GM12878 (cell line): ENCODE data around the gene ATOH7. TPM values are rescaled to one million over a fixed set of nuclear protein-coding genes. Genes with fewer than 3 reads are reported as not detected.

ENCODE experiments used
- ATAC-seq: fragments of 200-7000 bp; cut with Tn5 transposase; 3 replicates; pipeline ENCODE4 v1.9.1; 2020; ENCODE audit warnings: mild to moderate bottlenecking, moderate library complexity
- BruUV-seq: library from RNA; stranded (reverse); fragments of 400-500 nt; replicated peaks from 2 replicates; lab custom pipeline; 2021; lab: Mats Ljungman, UMichigan
- CTCF ChIA-PET: fragments of 300-600 bp; sonication (Branson Sonifier 250); formaldehyde crosslinking; extraction: SDS; loops from one replicate; lab custom pipeline; 2021; ENCODE audit warnings: inconsistent platforms; lab: Yijun Ruan, JAX
- POLR2A ChIA-PET: fragments of 350-600 bp; formaldehyde crosslinking; extraction: SDS; loops from one replicate; lab custom pipeline; 2021; ENCODE audit warnings: inconsistent platforms; lab: Charles Lee
- RAD21 ChIA-PET: fragments of 300-600 bp; sonication (Branson Sonifier 250); formaldehyde crosslinking; loops from one replicate; lab custom pipeline; 2023; ENCODE audit warnings: antibody characterized with exemption; ENCODE audit not compliant: unreplicated experiment; lab: Charles Lee
- SMC1A ChIA-PET: fragments of 300-600 bp; sonication (Branson Sonifier 250); formaldehyde crosslinking; loops from one replicate; lab custom pipeline; 2023; ENCODE audit not compliant: unreplicated experiment, uncharacterized antibody; lab: Charles Lee
- DNase-seq: peaks from one replicate; pipeline ENCODE4 v3.0.0-alpha.2; 2011; ENCODE audit warnings: low read depth, low spot score
- FAIRE-seq: peaks from 3 replicates; lab custom pipeline; 2011; peaks lifted over from hg19 to GRCh38; lab: Jason Lieb, UNC
- H2AFZ ChIP-seq: 2 replicates; pipeline ENCODE4 v1.6.0; 2011; ENCODE audit warnings: low read depth, low read length, control low read depth; ENCODE audit not compliant: control insufficient read depth
- H3K27ac ChIP-seq: 2 replicates; pipeline ENCODE4 v1.5.1; 2011; ENCODE audit warnings: control low read depth; ENCODE audit not compliant: control insufficient read depth, insufficient read depth
- H3K27me3 ChIP-seq, 2 experiments: replicated peaks in 1 of 2; 2 replicates each; pipeline versions ENCODE4 v1.6.0 to v1.6.1; 2011; ENCODE audit warnings: low read length in 1 of 2; ENCODE audit not compliant: control insufficient read depth in 2 of 2, insufficient read depth in 2 of 2
- H3K36me3 ChIP-seq, 2 experiments: 2 replicates each; pipeline ENCODE4 v1.5.1; 2011; ENCODE audit warnings: low read length in 1 of 2; ENCODE audit not compliant: control insufficient read depth in 2 of 2, insufficient read depth in 2 of 2
- H3K4me1 ChIP-seq: 2 replicates; pipeline ENCODE4 v1.6.1; 2011; ENCODE audit warnings: mild to moderate bottlenecking, low read length, moderate library complexity, mixed read lengths; ENCODE audit not compliant: control insufficient read depth, insufficient read depth
- H3K4me2 ChIP-seq: 2 replicates; pipeline ENCODE4 v1.6.0; 2011; ENCODE audit warnings: control low read depth; ENCODE audit not compliant: control insufficient read depth, insufficient read depth
- H3K4me3 ChIP-seq: fragments of 200-600 bp; sonication (generic); 2 replicates; pipeline ENCODE4 v1.5.1; 2016
- H3K79me2 ChIP-seq: 2 replicates; pipeline ENCODE4 v1.6.0; 2011; ENCODE audit warnings: low read length; ENCODE audit not compliant: control insufficient read depth, insufficient read depth
- H3K9ac ChIP-seq: 2 replicates; pipeline ENCODE4 v1.8.0; 2011; ENCODE audit warnings: low read length, control low read depth, mixed read lengths; ENCODE audit not compliant: control insufficient read depth, insufficient read depth
- H3K9me3 ChIP-seq: replicated peaks from 3 replicates; pipeline ENCODE4 v1.5.1; 2011; ENCODE audit warnings: mild to moderate bottlenecking, low read length; ENCODE audit not compliant: control insufficient read depth, insufficient read depth
- H4K20me1 ChIP-seq: 2 replicates; pipeline ENCODE4 v1.6.0; 2011; ENCODE audit not compliant: control insufficient read depth, insufficient read depth
- ASH2L ChIP-seq: fragments of 300-600, 200-600 bp; sonication (generic); IDR thresholded peaks from 2 replicates; pipeline ENCODE4 v1.6.1; 2017; ENCODE audit warnings: low read depth, mild to moderate bottlenecking, borderline replicate concordance
- CEBPB ChIP-seq, 2 experiments: fragments of 150-350 bp in 1 of 2; IDR thresholded peaks; 2 replicates each; pipeline ENCODE4 v1.6.1; 2012 to 2014; ENCODE audit warnings: low read depth in 2 of 2, low read length in 2 of 2, borderline replicate concordance in 1 of 2, inconsistent platforms in 1 of 2
- CTCF ChIP-seq, 3 experiments: IDR thresholded peaks in 2 of 3; conservative IDR thresholded peaks in 1 of 3; 2 replicates each; pipeline ENCODE4 v1.5.1; 2011; ENCODE audit warnings: low read depth in 3 of 3, low read length in 3 of 3, mild to moderate bottlenecking in 3 of 3, control low read depth in 2 of 3, moderate library complexity in 2 of 3, inconsistent platforms in 1 of 3, mixed read lengths in 1 of 3; ENCODE audit not compliant: control insufficient read depth in 2 of 3, insufficient read depth in 1 of 3; ENCODE audit errors: extremely low read depth in 1 of 3
- ESRRA ChIP-seq: IDR thresholded peaks from 2 replicates; pipeline ENCODE4 v1.6.1; 2012; ENCODE audit warnings: mild to moderate bottlenecking, low read length, improper control_type of control experiment
- KLF5 ChIP-seq: fragments of 450-650 bp; IDR thresholded peaks from 2 replicates; pipeline ENCODE4 v1.6.1; 2014; ENCODE audit warnings: mild to moderate bottlenecking; ENCODE audit not compliant: partially characterized antibody
- LARP7 ChIP-seq: fragments of 450-650 bp; IDR thresholded peaks from 2 replicates; pipeline ENCODE4 v1.6.1; 2017; ENCODE audit warnings: mild to moderate bottlenecking
- NR2C2 ChIP-seq: IDR thresholded peaks from 2 replicates; pipeline ENCODE4 v1.6.1; 2011; ENCODE audit warnings: borderline replicate concordance, low read depth; ENCODE audit not compliant: control insufficient read depth, insufficient read length
- PAX8 ChIP-seq: fragments of 450-650 bp; IDR thresholded peaks from 2 replicates; pipeline ENCODE4 v1.6.1; 2017; ENCODE audit warnings: mild to moderate bottlenecking, moderate library complexity
- RAD51 ChIP-seq: fragments of 450-650 bp; IDR thresholded peaks from 2 replicates; pipeline ENCODE4 v1.6.1; 2016; ENCODE audit warnings: moderate library complexity, mild to moderate bottlenecking, inconsistent platforms
- STAT3 ChIP-seq: IDR thresholded peaks from 2 replicates; pipeline ENCODE4 v1.6.1; 2011; ENCODE audit warnings: low read depth, low read length, improper control_type of control experiment
- YY1 ChIP-seq: IDR thresholded peaks from 2 replicates; pipeline ENCODE4 v1.6.1; 2011; ENCODE audit warnings: low read depth, mild to moderate bottlenecking, low read length
- ZNF622 ChIP-seq: fragments of 450-650 bp; IDR thresholded peaks from 2 replicates; pipeline ENCODE4 v1.6.1; 2017; ENCODE audit warnings: mild to moderate bottlenecking, inconsistent platforms
- WGBS: methylation state at CpG from one replicate; pipeline ENCODE4 v1.1.6; 2016; ENCODE audit warnings: low lambda C conversion rate; ENCODE audit not compliant: insufficient replicate concordance, insufficient coverage; ENCODE audit errors: missing lambda C conversion rate; 5-methylcytosine and 5-hydroxymethylcytosine counted together
- in situ Hi-C: fragments of 300-500 bp; cut with MboI; formaldehyde crosslinking; loops from 9 replicates; pipeline ENCODE4 v1.14.3; 2018; ENCODE audit warnings: mixed read lengths
- intact Hi-C: fragments of 100-400 bp; cut with micrococcal nuclease; formaldehyde crosslinking; loops from one replicate; pipeline ENCODE4 v1.14.2; 2022; ENCODE audit not compliant: unreplicated experiment
- polyA plus RNA-seq, 11 experiments: library from polyadenylated mRNA; depleted of rRNA in 4 of 11; unstranded in 6 of 11; stranded (reverse) in 5 of 11; fragments of >200 nt; fragmentation: Nextera tagmentation in 4 of 11; fragmentation: Illumina TruSeq in 1 of 11; extraction: Ambion mirVana in 4 of 11; extraction: Trizol in 1 of 11; gene quantifications; 1 replicate in 1 of 11; 2 replicates in 10 of 11; pipeline versions ENCODE4 v1.2.1 to v1.2.3, GENCODE V29; 2011 to 2016; ENCODE audit warnings: inconsistent platforms in 2 of 11, missing spikeins in 2 of 11, low read depth in 1 of 11
- total RNA-seq, 4 experiments: library from RNA; depleted of rRNA in 3 of 4; stranded (reverse); fragments of >200 nt in 3 of 4; fragmentation: Illumina TruSeq in 1 of 4; extraction: Trizol in 1 of 4; gene quantifications; 2 replicates each; pipeline versions ENCODE4 v1.2.1 to v1.2.3, GENCODE V29; 2013 to 2021

ATOH7 gene
- total and polyA plus RNA-seq, 10 of the 15 experiments (the other 5 are each of a cell fraction or from before 2014, with no cell fraction given): not detected

- RAD21 ChIA-PET: no interaction called here
- WGBS: 73% methylated on average over 2 of the region's 2 CpGs
These were observed 43.8 kb upstream of the ATOH7 start for GRCh38 chr10:68275600-68276126.

GRCh38 chr10:68272833-68273232, 40.9 kb upstream of the ATOH7 start:
- no peak for FAIRE-seq
- RAD21 ChIA-PET: no interaction called here
- TF ChIP-seq ASH2L (no peak), YY1 (no peak), LARP7 (no peak), ZNF622 (no peak), RAD51 (no peak), CTCF (IDR thresholded peaks at IDR 0.05 in 2 of 3, conservative IDR thresholded peaks at IDR 0.05 in 1 of 3; ENCODE audit: control insufficient read depth in 2 of 3, extremely low read depth in 1 of 3, insufficient read depth in 1 of 3, low read depth in 3 of 3, low read length in 3 of 3) (no peak), ESRRA (no peak), STAT3 (no peak), NR2C2 (no peak), KLF5 (no peak), CEBPB (IDR thresholded peaks at IDR 0.05; ENCODE audit: borderline replicate concordance in 1 of 2, low read depth in 2 of 2, low read length in 2 of 2) (no peak), PAX8 (no peak)
- Histone ChIP-seq H3K4me2 (no peak overlapping the region), H3K9ac (no peak overlapping the region), H3K36me3 (no peaks in the 10 kb centered on the region), H3K9me3 (no peaks in the 10 kb centered on the region; the same call in 2 of the 3 replicates), H4K20me1 (no peaks in the 10 kb centered on the region), H3K4me3 (no peak overlapping the region), H2AFZ (no peak overlapping the region), H3K27ac (no peak overlapping the region), H3K79me2 (no peaks in the 10 kb centered on the region), H3K27me3 (no peaks in the 10 kb centered on the region), H3K4me1 (no peaks in the 10 kb centered on the region)
- POLR2A ChIA-PET: no interaction called here
- no peak for ATAC-seq
- in situ Hi-C loops (no loop called here), intact Hi-C loops (no loop called here)
- SMC1A ChIA-PET: no interaction called here
- no peak for DNase-seq
- CTCF ChIA-PET: interaction anchor here (0.6 to 1.1 kb wide), 3 partner anchors 29 to 60 kb away, joined by 3 to 4 read pairs (median 3); no protein-coding TSS in a partner anchor
- BruUV-seq: no TSS peak

More at GRCh38 chr10:68275600-68276126, 43.8 kb upstream of the ATOH7 start:
- Histone ChIP-seq H2AFZ (no peak overlapping the region), H3K4me1 (no peaks in the 10 kb centered on the region), H3K36me3 (no peaks in the 10 kb centered on the region), H3K27me3 (no peaks in the 10 kb centered on the region), H3K4me2 (no peak overlapping the region), H3K9ac (no peak overlapping the region), H3K27ac (no peak overlapping the region), H4K20me1 (no peaks in the 10 kb centered on the region), H3K79me2 (no peaks in the 10 kb centered on the region), H3K9me3 (peaks cover 2% of the 10 kb centered on the region; the same call in 1 of the 3 replicates), H3K4me3 (no peak overlapping the region)
- DNase-seq (no peak), ATAC-seq (no peak), FAIRE-seq (no peak)
- ChIA-PET SMC1A (interaction anchor here (0.9 to 1.1 kb wide), 2 partner anchors 25 to 63 kb away, joined by 3 to 5 read pairs; no protein-coding TSS in a partner anchor), CTCF (interaction anchor here (1.3 kb wide), 1 partner anchor 26 kb away, joined by 3 read pairs; no protein-coding TSS in a partner anchor), POLR2A (no interaction called here)
- TF ChIP-seq CEBPB (IDR thresholded peaks at IDR 0.05; ENCODE audit: borderline replicate concordance in 1 of 2, low read depth in 2 of 2, low read length in 2 of 2): no peak
- no TSS peak for BruUV-seq
- in situ Hi-C loops: no loop called here
- intact Hi-C loops: no loop called here
